Adrenal gland (tissue), 5 donors: Measurements from ENCODE around the gene MAP2.

Source experiments
- CTCF ChIP-seq, 6 experiments: fragments of 450-650 bp in 4 of 6; fragments of 200-600 bp in 2 of 6; sonication (generic) in 1 of 6; IDR thresholded peaks; 1 replicate in 5 of 6; 2 replicates in 1 of 6; pipeline versions ENCODE4 v1.5.1 to v1.8.0; 2016 to 2021; ENCODE audit warnings: antibody characterized with exemption in 6 of 6, mild to moderate bottlenecking in 2 of 6, moderate library complexity in 1 of 6
- POLR2A ChIP-seq, 2 donors: fragments of 450-650 bp; IDR thresholded peaks; one replicate each; pipeline ENCODE4 v1.6.1; 2017; ENCODE audit warnings: antibody characterized with exemption in 2 of 2, mild to moderate bottlenecking in 2 of 2, moderate library complexity in 1 of 2
- donor health status: DM: no; HTN: no; CAD: no.

GRCh38 chr2:209511637-209512036 is 87.8 kb downstream of the MAP2 start:
- TF ChIP-seq CTCF (IDR thresholded peaks at IDR 0.05) (no peak), POLR2A (IDR thresholded peaks at IDR 0.05) (no peak)
